ENCODE results near the gene CTXND1.

GRCh38 chr15:80185152-80185551 lies 66.9 kb downstream of the CTXND1 start:
- TF ChIP-seq CTCF (IDR thresholded peaks at IDR 0.05) (no peak), POLR2AphosphoS2 (conservative IDR thresholded peaks at IDR 0.05; ENCODE audit: low read length) (no peak), POLR2A (IDR thresholded peaks at IDR 0.05; ENCODE audit: low read length) (no peak), JUN (IDR thresholded peaks at IDR 0.05) (no peak), USF2 (IDR thresholded peaks at IDR 0.05) (no peak), REST (IDR thresholded peaks at IDR 0.05) (no peak), PBX3 (IDR thresholded peaks at IDR 0.05) (no peak)
